ENCODE results near the gene FBXO8. TPM values are rescaled to one million over a fixed set of nuclear protein-coding genes. Genes with fewer than 3 reads are reported as not detected.

FBXO8 gene
- polyA plus RNA-seq, 1 experiment, result 28.9 TPM

DNA sequence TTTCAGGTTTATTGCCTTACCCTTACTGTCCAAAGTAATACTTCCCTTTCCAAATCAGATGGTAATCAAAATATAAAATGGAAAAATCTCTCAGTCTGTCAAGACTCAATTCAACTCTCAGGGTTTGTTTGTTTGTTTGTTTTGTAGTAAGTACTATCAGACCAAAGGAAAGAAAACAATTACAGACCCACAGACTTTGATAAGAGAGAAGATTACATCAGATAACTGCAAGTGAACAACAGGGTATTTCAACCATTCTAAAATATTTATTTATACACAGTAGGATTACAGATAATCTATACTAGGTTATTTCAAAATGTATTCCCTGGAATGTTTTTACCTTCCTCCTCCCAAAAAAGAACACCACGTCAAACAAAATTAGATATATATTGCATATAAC lies 28.9 kb downstream of the FBXO8 start:
- TF ChIP-seq, protein P1, sequence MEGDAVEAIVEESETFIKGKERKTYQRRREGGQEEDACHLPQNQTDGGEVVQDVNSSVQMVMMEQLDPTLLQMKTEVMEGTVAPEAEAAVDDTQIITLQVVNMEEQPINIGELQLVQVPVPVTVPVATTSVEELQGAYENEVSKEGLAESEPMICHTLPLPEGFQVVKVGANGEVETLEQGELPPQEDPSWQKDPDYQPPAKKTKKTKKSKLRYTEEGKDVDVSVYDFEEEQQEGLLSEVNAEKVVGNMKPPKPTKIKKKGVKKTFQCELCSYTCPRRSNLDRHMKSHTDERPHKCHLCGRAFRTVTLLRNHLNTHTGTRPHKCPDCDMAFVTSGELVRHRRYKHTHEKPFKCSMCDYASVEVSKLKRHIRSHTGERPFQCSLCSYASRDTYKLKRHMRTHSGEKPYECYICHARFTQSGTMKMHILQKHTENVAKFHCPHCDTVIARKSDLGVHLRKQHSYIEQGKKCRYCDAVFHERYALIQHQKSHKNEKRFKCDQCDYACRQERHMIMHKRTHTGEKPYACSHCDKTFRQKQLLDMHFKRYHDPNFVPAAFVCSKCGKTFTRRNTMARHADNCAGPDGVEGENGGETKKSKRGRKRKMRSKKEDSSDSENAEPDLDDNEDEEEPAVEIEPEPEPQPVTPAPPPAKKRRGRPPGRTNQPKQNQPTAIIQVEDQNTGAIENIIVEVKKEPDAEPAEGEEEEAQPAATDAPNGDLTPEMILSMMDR (IDR thresholded peaks at IDR 0.05; ENCODE audit: low read depth, low read length), result no peak
- CTCF ChIA-PET, result no interaction called here
- POLR2A ChIA-PET, result no interaction called here
- no peak overlapping the region for H3K27ac ChIP-seq (ENCODE audit: low read depth, low read length)
- H3K9me3 ChIP-seq (ENCODE audit: control insufficient read depth, insufficient read depth, low read length), result no peaks in the 10 kb centered on the region
- no peak for DNase-seq (ENCODE audit: low read depth, low spot score)
- no peaks in the 10 kb centered on the region for H3K27me3 ChIP-seq (ENCODE audit: control insufficient read depth, insufficient read depth, low read length)
- H3K4me3 ChIP-seq (ENCODE audit: low read depth, low read length), result no peak overlapping the region

DNA sequence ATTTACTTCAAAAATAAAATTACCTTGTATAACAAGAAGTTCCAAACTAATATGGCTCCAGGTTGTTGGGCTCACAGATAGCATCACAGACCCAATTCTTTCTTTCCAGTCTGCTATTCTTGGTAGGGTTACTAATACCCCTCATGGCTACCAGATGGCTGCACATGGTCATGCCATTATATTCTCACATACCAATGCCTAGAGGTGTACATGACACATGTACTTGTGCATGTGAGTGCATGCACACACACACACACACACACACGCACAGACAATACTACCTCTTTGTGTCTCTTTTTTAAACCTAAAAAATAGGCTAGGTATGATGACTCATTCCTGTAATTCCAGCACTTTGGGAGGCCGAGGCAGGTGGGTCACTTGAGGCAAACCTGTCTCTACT lies 31.1 kb downstream of the FBXO8 start:
- Histone ChIP-seq H3K9me3 (ENCODE audit: control insufficient read depth, insufficient read depth, low read length) (no peaks in the 10 kb centered on the region), H3K27me3 (ENCODE audit: control insufficient read depth, insufficient read depth, low read length) (no peaks in the 10 kb centered on the region), H3K27ac (ENCODE audit: low read depth, low read length) (no peak overlapping the region), H3K4me3 (ENCODE audit: low read depth, low read length) (no peak overlapping the region)
- DNase-seq (ENCODE audit: low read depth, low spot score), result no peak
- ChIA-PET CTCF (no interaction called here), POLR2A (no interaction called here)
- TF ChIP-seq, protein P1 (IDR thresholded peaks at IDR 0.05; ENCODE audit: low read depth, low read length), result no peak

DNA sequence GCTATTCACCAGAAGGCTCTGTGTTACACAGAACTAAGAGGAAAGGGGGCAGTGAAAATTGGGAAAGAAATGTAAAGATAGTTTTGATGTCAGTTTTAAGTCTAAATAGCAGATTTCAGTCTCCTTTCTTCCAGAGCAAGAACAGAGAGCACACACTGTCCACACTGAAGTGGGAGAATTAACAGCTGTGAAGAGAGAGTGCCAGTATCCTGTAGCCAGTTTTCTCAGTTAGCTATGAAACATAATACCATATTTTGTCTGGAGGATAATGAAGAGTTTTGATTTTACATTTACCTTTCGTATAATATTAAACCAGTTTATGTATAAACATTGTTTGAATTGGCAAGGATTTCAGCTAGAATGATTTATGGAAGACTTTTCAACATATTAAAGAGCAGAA lies 35.1 kb downstream of the FBXO8 start:
- TF ChIP-seq, protein P1 (IDR thresholded peaks at IDR 0.05; ENCODE audit: low read depth, low read length), result no peak
- no peaks in the 10 kb centered on the region for H3K9me3 ChIP-seq (ENCODE audit: control insufficient read depth, insufficient read depth, low read length)
- ChIA-PET POLR2A (no interaction called here), CTCF (no interaction called here)
- no peak overlapping the region for H3K4me3 ChIP-seq (ENCODE audit: low read depth, low read length)
- H3K27me3 ChIP-seq (ENCODE audit: control insufficient read depth, insufficient read depth, low read length), result no peaks in the 10 kb centered on the region
- no peak overlapping the region for H3K27ac ChIP-seq (ENCODE audit: low read depth, low read length)
- DNase-seq (ENCODE audit: low read depth, low spot score), result no peak

DNA sequence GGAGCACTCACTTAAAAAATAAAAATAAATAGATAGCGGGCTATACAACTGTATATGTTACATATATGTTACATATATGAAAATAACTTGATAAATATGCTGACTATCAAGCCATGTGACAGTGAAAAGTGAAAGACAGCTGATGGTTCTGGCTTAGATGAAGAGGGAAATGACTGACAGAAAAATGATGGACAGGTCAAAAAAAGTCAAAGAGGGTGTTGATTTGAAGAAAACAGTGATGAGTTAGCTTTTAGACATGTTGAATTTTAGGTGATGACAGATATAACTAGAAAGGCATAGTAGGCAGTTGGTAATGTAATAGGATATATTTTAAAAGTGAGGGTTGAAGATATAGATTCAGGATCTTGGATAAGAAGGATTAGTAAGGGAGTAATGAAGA lies 37.8 kb downstream of the FBXO8 start:
- TF ChIP-seq, protein P1 (IDR thresholded peaks at IDR 0.05; ENCODE audit: low read depth, low read length), result no peak
- CTCF ChIA-PET, result no interaction called here
- POLR2A ChIA-PET, result no interaction called here
- Histone ChIP-seq H3K9me3 (ENCODE audit: control insufficient read depth, insufficient read depth, low read length) (no peaks in the 10 kb centered on the region), H3K27me3 (ENCODE audit: control insufficient read depth, insufficient read depth, low read length) (no peaks in the 10 kb centered on the region), H3K4me3 (ENCODE audit: low read depth, low read length) (no peak overlapping the region), H3K27ac (ENCODE audit: low read depth, low read length) (no peak overlapping the region)
- no peak for DNase-seq (ENCODE audit: low read depth, low spot score)

DNA sequence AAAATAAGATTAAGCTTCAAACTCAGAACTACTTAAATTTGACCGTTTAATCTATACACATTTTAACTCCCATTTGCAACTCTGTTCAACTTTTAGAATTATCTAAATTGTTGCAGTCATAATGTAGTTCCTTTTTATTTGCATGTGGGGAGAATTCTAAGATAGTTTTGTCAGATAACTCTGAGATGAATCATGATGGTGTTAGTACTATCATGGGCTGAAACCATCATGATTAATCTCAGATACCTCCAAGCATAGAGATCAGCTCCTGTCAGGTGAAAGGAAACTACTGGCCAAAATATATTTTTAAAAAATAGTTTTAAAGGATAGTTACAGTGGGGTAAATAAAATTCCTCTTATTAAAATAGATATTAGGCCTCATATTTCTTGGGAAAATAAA lies 39.0 kb downstream of the FBXO8 start:
- H3K27ac ChIP-seq (ENCODE audit: low read depth, low read length), result no peak overlapping the region
- POLR2A ChIA-PET, result no interaction called here

More for the DNA sequence above, 39.0 kb downstream of the FBXO8 start:
- Histone ChIP-seq H3K9me3 (ENCODE audit: control insufficient read depth, insufficient read depth, low read length) (no peaks in the 10 kb centered on the region), H3K27me3 (ENCODE audit: control insufficient read depth, insufficient read depth, low read length) (no peaks in the 10 kb centered on the region), H3K4me3 (ENCODE audit: low read depth, low read length) (no peak overlapping the region)
- CTCF ChIA-PET, result interaction anchor here (1.2 kb wide), 1 partner anchor 21 kb away, joined by 3 read pairs; no protein-coding TSS in a partner anchor
- DNase-seq (ENCODE audit: low read depth, low spot score), result no peak
- TF ChIP-seq, protein P1 (IDR thresholded peaks at IDR 0.05; ENCODE audit: low read depth, low read length), result no peak
